Hepatocyte (in vitro differentiated cells): ENCODE measurements around the gene DEXI.

Experiments
- CTCF ChIP-seq: fragments of 200-600 bp; sonication (generic); IDR thresholded peaks from 2 replicates; pipeline ENCODE4 v1.5.1; 2016; ENCODE audit warnings: antibody characterized with exemption, mild to moderate bottlenecking; ENCODE audit not compliant: poor library complexity
- EZH2 ChIP-seq: fragments of 200-600 bp; sonication (generic); IDR thresholded peaks from 2 replicates; pipeline ENCODE4 v1.6.1; 2016; ENCODE audit warnings: antibody characterized with exemption, mild to moderate bottlenecking, borderline replicate concordance
- EZH2phosphoT487 ChIP-seq: fragments of 200-600 bp; sonication (generic); IDR thresholded peaks from one replicate; pipeline ENCODE4 v1.6.1; 2018; ENCODE audit warnings: antibody characterized with exemption, mild to moderate bottlenecking, low read depth, moderate library complexity; ENCODE audit not compliant: unreplicated experiment, severe bottlenecking

GRCh38 chr16:10984509-10984908 lies 42.2 kb upstream of the DEXI start:
- TF ChIP-seq CTCF = no peak
- TF ChIP-seq EZH2 = no peak
- no peak for TF ChIP-seq EZH2phosphoT487
